HEK293T (cell line): ENCODE data around the gene PCDHB9.

Experiments
- ARNT ChIP-seq: fragments of 450-650 bp; IDR thresholded peaks from 2 replicates; pipeline ENCODE4 v1.6.1; 2017; ENCODE audit warnings: mild to moderate bottlenecking
- BHLHE40 ChIP-seq: fragments of 450-650 bp; IDR thresholded peaks from 2 replicates; pipeline ENCODE4 v1.6.1; 2016; ENCODE audit warnings: mild to moderate bottlenecking, moderate library complexity, borderline replicate concordance
- CTBP1 ChIP-seq: fragments of 450-650 bp; IDR thresholded peaks from 2 replicates; pipeline ENCODE4 v1.6.1; 2016; ENCODE audit warnings: borderline replicate concordance
- ELF4 ChIP-seq: fragments of 450-650 bp; IDR thresholded peaks from 2 replicates; pipeline ENCODE4 v1.6.1; 2017; ENCODE audit warnings: antibody characterized with exemption
- FOXK2 ChIP-seq: fragments of 450-650 bp; IDR thresholded peaks from 2 replicates; pipeline ENCODE4 v1.6.1; 2016; ENCODE audit warnings: mild to moderate bottlenecking
- NFRKB ChIP-seq: fragments of 450-650 bp; IDR thresholded peaks from 2 replicates; pipeline ENCODE4 v1.6.1; 2016; ENCODE audit warnings: mild to moderate bottlenecking, moderate library complexity
- SP1 ChIP-seq: fragments of 450-650 bp; IDR thresholded peaks from 2 replicates; pipeline ENCODE4 v1.6.1; 2017
- SUZ12 ChIP-seq: fragments of 450-650 bp; IDR thresholded peaks from 2 replicates; pipeline ENCODE4 v1.6.1; 2016; ENCODE audit warnings: mild to moderate bottlenecking
- TF ChIP-seq, protein P1 (sequence below): fragments of 450-650 bp; IDR thresholded peaks from 2 replicates; pipeline ENCODE4 v1.6.1; 2016

- no peak for TF ChIP-seq SP1
- no peak for TF ChIP-seq BHLHE40
- TF ChIP-seq, protein P1, sequence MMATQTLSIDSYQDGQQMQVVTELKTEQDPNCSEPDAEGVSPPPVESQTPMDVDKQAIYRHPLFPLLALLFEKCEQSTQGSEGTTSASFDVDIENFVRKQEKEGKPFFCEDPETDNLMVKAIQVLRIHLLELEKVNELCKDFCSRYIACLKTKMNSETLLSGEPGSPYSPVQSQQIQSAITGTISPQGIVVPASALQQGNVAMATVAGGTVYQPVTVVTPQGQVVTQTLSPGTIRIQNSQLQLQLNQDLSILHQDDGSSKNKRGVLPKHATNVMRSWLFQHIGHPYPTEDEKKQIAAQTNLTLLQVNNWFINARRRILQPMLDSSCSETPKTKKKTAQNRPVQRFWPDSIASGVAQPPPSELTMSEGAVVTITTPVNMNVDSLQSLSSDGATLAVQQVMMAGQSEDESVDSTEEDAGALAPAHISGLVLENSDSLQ, result no peak
- no peak for TF ChIP-seq ELF4
- no peak for TF ChIP-seq NFRKB
- no peak for TF ChIP-seq ARNT
- TF ChIP-seq FOXK2, result no peak
- no peak for TF ChIP-seq SUZ12
- TF ChIP-seq CTBP1, result no peak
Measured at GRCh38 chr5:141150224-141150992, 36.6 kb upstream of the PCDHB9 start.
